H9 (cell line): Measurements from ENCODE around the gene C5orf15. TPM values are rescaled to one million over a fixed set of nuclear protein-coding genes. Genes with fewer than 3 reads are reported as not detected.

ENCODE experiments used
- DNase-seq: peaks from one replicate; pipeline ENCODE4 v3.0.0-alpha.2; 2017
- H2AFZ ChIP-seq: one replicate; pipeline ENCODE4 v1.6.1; 2013; ENCODE audit warnings: mild to moderate bottlenecking, low read length, control low read depth, moderate library complexity
- H2AK5ac ChIP-seq: 2 replicates; pipeline ENCODE4 v1.6.1; 2013; ENCODE audit warnings: low read length, control low read depth, mixed read lengths; ENCODE audit not compliant: insufficient read length
- H2BK120ac ChIP-seq: one replicate; pipeline ENCODE4 v1.6.1; 2013; ENCODE audit warnings: low read depth, mild to moderate bottlenecking, low read length, control low read depth, inconsistent platforms; ENCODE audit not compliant: poor library complexity, severe bottlenecking
- H2BK12ac ChIP-seq: 2 replicates; pipeline ENCODE4 v1.6.1; 2013; ENCODE audit warnings: low read length, control low read depth, mixed read lengths, low read depth; ENCODE audit not compliant: insufficient read length
- H2BK15ac ChIP-seq: 2 replicates; pipeline ENCODE4 v1.6.1; 2013; ENCODE audit warnings: low read depth, low read length, control low read depth
- H2BK20ac ChIP-seq: one replicate; pipeline ENCODE4 v1.6.1; 2013; ENCODE audit warnings: low read depth, mild to moderate bottlenecking, low read length, control low read depth, inconsistent platforms; ENCODE audit not compliant: poor library complexity, severe bottlenecking
- H2BK5ac ChIP-seq: 2 replicates; pipeline ENCODE4 v1.6.1; 2013; ENCODE audit warnings: low read length, control low read depth, mixed read lengths; ENCODE audit not compliant: insufficient read length
- H3K14ac ChIP-seq: 2 replicates; pipeline ENCODE4 v1.6.1; 2013; ENCODE audit warnings: low read length, control low read depth; ENCODE audit not compliant: insufficient read depth
- H3K18ac ChIP-seq: 2 replicates; pipeline ENCODE4 v1.6.1; 2013; ENCODE audit warnings: low read depth, mild to moderate bottlenecking, mixed read lengths, low read length, control low read depth; ENCODE audit not compliant: insufficient read length
- H3K23ac ChIP-seq: 2 replicates; pipeline ENCODE4 v1.6.1; 2013; ENCODE audit warnings: low read length, control low read depth, mixed read lengths, low read depth; ENCODE audit not compliant: insufficient read length
- H3K23me2 ChIP-seq: 2 replicates; pipeline ENCODE4 v1.6.1; 2013; ENCODE audit warnings: low read depth, mild to moderate bottlenecking, mixed read lengths, low read length, control low read depth; ENCODE audit not compliant: insufficient read length, poor library complexity, severe bottlenecking
- H3K27ac ChIP-seq: 2 replicates; pipeline ENCODE4 v1.5.1; 2013; ENCODE audit warnings: low read length, control low read depth, mixed read lengths, low read depth; ENCODE audit not compliant: insufficient read length
- H3K27me3 ChIP-seq: 2 replicates; pipeline ENCODE4 v1.6.1; 2013; ENCODE audit warnings: low read length, control low read depth, inconsistent platforms; ENCODE audit not compliant: insufficient read depth
- H3K4ac ChIP-seq: 2 replicates; pipeline ENCODE4 v1.6.1; 2013; ENCODE audit warnings: low read depth, mild to moderate bottlenecking, control low read depth, inconsistent platforms, low read length, moderate library complexity
- H3K4me1 ChIP-seq: 2 replicates; pipeline ENCODE4 v1.6.1; 2013; ENCODE audit warnings: low read length, control low read depth, inconsistent platforms; ENCODE audit not compliant: insufficient read depth
- H3K4me2 ChIP-seq: 2 replicates; pipeline ENCODE4 v1.6.1; 2013; ENCODE audit warnings: low read length, control low read depth, mixed read lengths; ENCODE audit not compliant: insufficient read length, insufficient read depth
- H3K56ac ChIP-seq: 2 replicates; pipeline ENCODE4 v1.6.1; 2013; ENCODE audit warnings: low read depth, mild to moderate bottlenecking, mixed read lengths, low read length, control low read depth; ENCODE audit not compliant: insufficient read length
- H3K79me1 ChIP-seq: 2 replicates; pipeline ENCODE4 v1.6.1; 2013; ENCODE audit warnings: low read depth, mild to moderate bottlenecking, moderate library complexity, low read length, control low read depth, inconsistent platforms; ENCODE audit not compliant: insufficient read depth, poor library complexity, severe bottlenecking
- H3K79me2 ChIP-seq: 2 replicates; pipeline ENCODE4 v1.6.1; 2013; ENCODE audit warnings: low read length, control low read depth, inconsistent platforms; ENCODE audit not compliant: insufficient read depth
- H3K9ac ChIP-seq: 2 replicates; pipeline ENCODE4 v1.6.1; 2013; ENCODE audit warnings: low read length, control low read depth, mixed read lengths; ENCODE audit not compliant: insufficient read length; ENCODE audit errors: extremely low read depth
- H3K9me3 ChIP-seq: one replicate; pipeline ENCODE4 v1.6.1; 2013; ENCODE audit warnings: low read depth, low read length, inconsistent platforms; ENCODE audit not compliant: control insufficient read depth
- H3T11ph ChIP-seq: one replicate; pipeline ENCODE4 v1.6.1; 2013; ENCODE audit warnings: mild to moderate bottlenecking, low read length, control low read depth, inconsistent platforms
- H4K20me1 ChIP-seq: one replicate; pipeline ENCODE4 v1.6.1; 2013; ENCODE audit not compliant: control insufficient read depth, insufficient read length, insufficient read depth
- H4K5ac ChIP-seq: 2 replicates; pipeline ENCODE4 v1.6.1; 2013; ENCODE audit warnings: low read depth, mild to moderate bottlenecking, mixed read lengths, low read length, control low read depth; ENCODE audit not compliant: insufficient read length
- H4K8ac ChIP-seq: replicated peaks from 2 replicates; pipeline ENCODE4 v1.6.1; 2013; ENCODE audit warnings: low read length, control low read depth, mixed read lengths, low read depth; ENCODE audit not compliant: insufficient read length
- H4K91ac ChIP-seq: 2 replicates; pipeline ENCODE4 v1.6.1; 2013; ENCODE audit warnings: low read depth, mild to moderate bottlenecking, moderate library complexity, mixed read lengths, low read length, control low read depth; ENCODE audit not compliant: insufficient read length
- H3K27ac Mint-ChIP-seq, 3 experiments: 2 replicates in 2 of 3; 3 replicates in 1 of 3; pipeline ENCODE4 v1.8.0; 2020 to 2021; ENCODE audit warnings: mixed read lengths in 3 of 3, mild to moderate bottlenecking in 1 of 3, moderate library complexity in 1 of 3
- H3K27me3 Mint-ChIP-seq: 2 replicates; pipeline ENCODE4 v1.8.0; 2021; ENCODE audit warnings: low read depth, mild to moderate bottlenecking, moderate library complexity, mixed read lengths
- H3K36me3 Mint-ChIP-seq, 3 experiments: 2 replicates in 2 of 3; 3 replicates in 1 of 3; pipeline ENCODE4 v1.8.0; 2020 to 2021; ENCODE audit warnings: low read depth in 3 of 3, mixed read lengths in 3 of 3; ENCODE audit not compliant: insufficient read depth in 1 of 3
- H3K4me1 Mint-ChIP-seq, 2 experiments: 2 replicates each; pipeline ENCODE4 v1.8.0; 2020; ENCODE audit warnings: mixed read lengths in 2 of 2
- H3K4me3 Mint-ChIP-seq, 2 experiments: 2 replicates in 1 of 2; 3 replicates in 1 of 2; pipeline ENCODE4 v1.8.0; 2020 to 2021; ENCODE audit warnings: mild to moderate bottlenecking in 2 of 2, mixed read lengths in 2 of 2, moderate library complexity in 1 of 2
- H3K9me3 Mint-ChIP-seq, 2 experiments: 2 replicates in 1 of 2; 3 replicates in 1 of 2; pipeline ENCODE4 v1.8.0; 2020; ENCODE audit warnings: mild to moderate bottlenecking in 2 of 2, mixed read lengths in 2 of 2, moderate library complexity in 1 of 2
- WGBS: extraction: QIAGEN DNeasy Blood & Tissue Kit; methylation state at CpG from one replicate; pipeline ENCODE4 v1.1.7; 2013; ENCODE audit warnings: missing lambda C conversion rate, low lambda C conversion rate, mixed read lengths; ENCODE audit not compliant: insufficient read length; ENCODE audit errors: extremely low coverage; 5-methylcytosine and 5-hydroxymethylcytosine counted together
- total RNA-seq: library from RNA; stranded (reverse); gene quantifications from 2 replicates; pipeline ENCODE4 v1.2.1, GENCODE V29; 2021
- TF ChIP-seq, protein P1 (sequence below): fragments of 200-600 bp; sonication (generic); conservative IDR thresholded peaks from 3 replicates; pipeline ENCODE4 v1.8.0; 2021; ENCODE audit warnings: antibody characterized with exemption, mild to moderate bottlenecking

The C5orf15 gene
- total RNA-seq, 1 experiment from 2014 or later = 33.4 TPM

DNA sequence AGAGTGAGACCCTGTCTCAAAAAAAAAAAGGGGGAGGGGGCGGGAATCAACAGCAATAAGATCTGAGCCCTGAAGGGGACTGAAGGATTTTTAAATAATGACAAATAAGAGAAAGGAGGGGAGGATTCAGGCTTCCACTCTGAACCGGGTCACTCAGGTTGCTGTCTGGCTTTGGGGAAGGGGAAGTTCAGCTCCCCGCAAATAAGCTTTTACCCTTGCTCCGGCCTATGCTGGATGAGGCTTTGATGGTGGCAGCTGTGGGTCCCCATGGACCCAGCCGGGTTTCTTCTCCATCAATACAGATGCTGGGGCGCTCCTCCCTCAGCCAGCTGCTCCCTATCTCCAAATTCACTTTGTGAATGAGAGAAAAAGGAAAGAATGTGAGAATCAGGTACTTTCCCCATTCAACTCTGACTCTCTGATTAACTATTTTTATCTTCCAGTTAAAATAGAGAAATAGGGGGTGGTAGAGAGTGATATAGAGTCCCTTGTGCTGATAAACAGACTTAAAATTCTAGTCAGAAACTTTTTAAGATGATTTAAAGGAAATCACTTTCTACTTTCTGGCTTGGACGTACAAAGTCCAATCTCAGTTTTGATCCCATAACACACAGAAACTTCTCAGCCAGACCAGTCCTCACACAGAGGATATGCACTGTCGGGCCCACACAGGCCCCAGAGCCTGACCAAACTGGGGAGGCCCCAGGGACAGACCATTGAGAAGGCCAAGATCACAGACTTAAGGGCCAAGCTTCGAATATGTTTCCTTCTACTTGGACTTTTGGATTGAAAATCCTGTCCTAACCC is 39.6 kb downstream of the C5orf15 start:
- H3K4me3 Mint-ChIP-seq = no peak overlapping the region
- H3K9ac ChIP-seq = no peak overlapping the region
- TF ChIP-seq, protein P1, sequence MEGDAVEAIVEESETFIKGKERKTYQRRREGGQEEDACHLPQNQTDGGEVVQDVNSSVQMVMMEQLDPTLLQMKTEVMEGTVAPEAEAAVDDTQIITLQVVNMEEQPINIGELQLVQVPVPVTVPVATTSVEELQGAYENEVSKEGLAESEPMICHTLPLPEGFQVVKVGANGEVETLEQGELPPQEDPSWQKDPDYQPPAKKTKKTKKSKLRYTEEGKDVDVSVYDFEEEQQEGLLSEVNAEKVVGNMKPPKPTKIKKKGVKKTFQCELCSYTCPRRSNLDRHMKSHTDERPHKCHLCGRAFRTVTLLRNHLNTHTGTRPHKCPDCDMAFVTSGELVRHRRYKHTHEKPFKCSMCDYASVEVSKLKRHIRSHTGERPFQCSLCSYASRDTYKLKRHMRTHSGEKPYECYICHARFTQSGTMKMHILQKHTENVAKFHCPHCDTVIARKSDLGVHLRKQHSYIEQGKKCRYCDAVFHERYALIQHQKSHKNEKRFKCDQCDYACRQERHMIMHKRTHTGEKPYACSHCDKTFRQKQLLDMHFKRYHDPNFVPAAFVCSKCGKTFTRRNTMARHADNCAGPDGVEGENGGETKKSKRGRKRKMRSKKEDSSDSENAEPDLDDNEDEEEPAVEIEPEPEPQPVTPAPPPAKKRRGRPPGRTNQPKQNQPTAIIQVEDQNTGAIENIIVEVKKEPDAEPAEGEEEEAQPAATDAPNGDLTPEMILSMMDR = no peak
- H3K27ac Mint-ChIP-seq = no peak overlapping the region
- H3K23ac ChIP-seq = no peak overlapping the region
- H3K27ac ChIP-seq = no peak overlapping the region
- no peak overlapping the region for H2BK20ac ChIP-seq
- no peaks in the 10 kb centered on the region for H3K36me3 Mint-ChIP-seq
- no peak overlapping the region for H4K5ac ChIP-seq
- H3K4me2 ChIP-seq = no peak overlapping the region
- no peaks in the 10 kb centered on the region for H3K27me3 ChIP-seq
- H4K91ac ChIP-seq = no peak overlapping the region
- H2AFZ ChIP-seq = no peak overlapping the region
- H4K8ac ChIP-seq = no peak overlapping the region
- no peaks in the 10 kb centered on the region for H3K4me1 ChIP-seq
- H3K79me2 ChIP-seq = no peaks in the 10 kb centered on the region
- no peaks in the 10 kb centered on the region for H4K20me1 ChIP-seq
- no peaks in the 10 kb centered on the region for H3K9me3 ChIP-seq
- no peak overlapping the region for H3T11ph ChIP-seq
- H3K23me2 ChIP-seq = no peaks in the 10 kb centered on the region
- no peak overlapping the region for H3K56ac ChIP-seq
- no peak overlapping the region for H2BK120ac ChIP-seq
- no peak overlapping the region for H3K18ac ChIP-seq
- DNase-seq = no peak
- peaks cover 0 to 14% of the 10 kb centered on the region in 2 experiments; a peak in 3 of 4 replicates for H3K4me1 Mint-ChIP-seq
- no CpG with 5 or more reads among the region's 9 CpGs for WGBS
- no peak overlapping the region for H2BK12ac ChIP-seq
- no peaks in the 10 kb centered on the region for H3K9me3 Mint-ChIP-seq
- H3K27me3 Mint-ChIP-seq = peaks cover 4% of the 10 kb centered on the region
- no peak overlapping the region for H2BK5ac ChIP-seq
- H3K4ac ChIP-seq = no peak overlapping the region
- no peak overlapping the region for H2BK15ac ChIP-seq
- no peak overlapping the region for H2AK5ac ChIP-seq
- H3K79me1 ChIP-seq = no peaks in the 10 kb centered on the region
- H3K14ac ChIP-seq = no peak overlapping the region
